ENCODE measurements around the gene ARID3C.

The ARID3C gene

GRCh38 chr9:34576597-34577399 lies 52.1 kb downstream of the ARID3C start:
- no peak for DNase-seq (ENCODE audit: low read depth)

GRCh38 chr9:34575862-34576596 lies 52.8 kb downstream of the ARID3C start:
- no peak for DNase-seq (ENCODE audit: low read depth)

- DNase-seq (ENCODE audit: low read depth): no peak
These were observed 53.6 kb downstream of the ARID3C start for GRCh38 chr9:34575241-34575640.

GRCh38 chr9:34574571-34574970 lies 54.3 kb downstream of the ARID3C start:
- DNase-seq (ENCODE audit: low read depth): no peak

GRCh38 chr9:34573599-34574325 lies 55.1 kb downstream of the ARID3C start:
- no peak for DNase-seq (ENCODE audit: low read depth)

DNA sequence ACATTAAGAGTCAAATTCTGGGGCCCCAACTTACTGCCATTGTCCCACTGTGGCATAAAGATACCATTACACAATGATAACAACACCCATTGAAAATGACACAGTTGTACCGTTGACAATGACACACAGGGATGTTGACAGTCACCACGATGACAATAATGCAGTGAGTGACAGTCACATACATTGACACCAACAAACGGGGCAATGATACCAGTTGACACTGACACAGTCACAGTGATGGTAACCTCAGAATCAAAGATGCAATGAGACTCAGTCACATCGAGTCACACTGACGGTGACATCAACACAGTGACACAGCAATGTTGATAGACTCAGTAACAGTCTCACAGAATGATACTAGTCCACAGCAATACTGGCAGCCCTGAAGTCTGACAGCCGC lies 56.2 kb downstream of the ARID3C start:
- DNase-seq (ENCODE audit: low read depth): no peak

GRCh38 chr9:34572092-34572491 lies 56.8 kb downstream of the ARID3C start:
- no peak for DNase-seq (ENCODE audit: low read depth)

GRCh38 chr9:34571481-34571810 lies 57.4 kb downstream of the ARID3C start:
- no peak for DNase-seq (ENCODE audit: low read depth)
